HepG2 (cell line): Measurements from ENCODE around the gene MED25. TPM values are rescaled to one million over a fixed set of nuclear protein-coding genes. Genes with fewer than 3 reads are reported as not detected.

ENCODE experiments used
- AFF4 ChIP-seq: sonication (generic); formaldehyde crosslinking; IDR thresholded peaks from 2 replicates; pipeline ENCODE4 v1.4.0; 2020; ENCODE audit warnings: missing genetic modification reagents
- DNMT1 ChIP-seq: sonication (generic); formaldehyde crosslinking; IDR thresholded peaks from 2 replicates; pipeline ENCODE4 v1.5.1; 2020; ENCODE audit warnings: mild to moderate bottlenecking, missing genetic modification reagents
- GPN1 ChIP-seq: sonication (generic); formaldehyde crosslinking; IDR thresholded peaks from 2 replicates; pipeline ENCODE4 v1.5.1; 2020; ENCODE audit warnings: missing genetic modification reagents, borderline replicate concordance
- IRX3 ChIP-seq: sonication (generic); formaldehyde crosslinking; IDR thresholded peaks from 2 replicates; pipeline ENCODE4 v1.8.1; 2023; ENCODE audit warnings: mild to moderate bottlenecking, low read depth, missing genetic modification reagents, borderline replicate concordance
- NFATC3 ChIP-seq: sonication (generic); formaldehyde crosslinking; IDR thresholded peaks from 2 replicates; pipeline ENCODE4 v1.5.1; 2020; ENCODE audit warnings: mild to moderate bottlenecking, missing genetic modification reagents
- NR1H2 ChIP-seq: sonication (generic); formaldehyde crosslinking; IDR thresholded peaks from 2 replicates; pipeline ENCODE4 v1.8.1; 2022; ENCODE audit warnings: low read depth, missing genetic modification reagents, borderline replicate concordance
- SNAPC5 ChIP-seq: sonication (generic); formaldehyde crosslinking; IDR thresholded peaks from 2 replicates; pipeline ENCODE4 v1.8.1; 2023; ENCODE audit warnings: mild to moderate bottlenecking, missing genetic modification reagents, borderline replicate concordance
- TAF15 ChIP-seq: fragments of 200-400 bp; formaldehyde crosslinking; IDR thresholded peaks from one replicate; pipeline ENCODE4 v1.6.1; 2018; ENCODE audit warnings: mild to moderate bottlenecking, low read depth, low read length; ENCODE audit not compliant: poor library complexity, severe bottlenecking
- ZC3H13 ChIP-seq: sonication (generic); formaldehyde crosslinking; IDR thresholded peaks from 2 replicates; pipeline ENCODE4 v1.8.1; 2023; ENCODE audit warnings: mild to moderate bottlenecking, missing genetic modification reagents, moderate library complexity
- ZKSCAN5 ChIP-seq: sonication (generic); formaldehyde crosslinking; IDR thresholded peaks from 2 replicates; pipeline ENCODE4 v1.5.1; 2020; ENCODE audit warnings: mild to moderate bottlenecking, missing genetic modification reagents
- ZNF318 ChIP-seq: sonication (generic); formaldehyde crosslinking; IDR thresholded peaks from 2 replicates; pipeline ENCODE4 v1.4.0; 2020; ENCODE audit warnings: mild to moderate bottlenecking, missing genetic modification reagents
- ZNF607 ChIP-seq: sonication (generic); formaldehyde crosslinking; IDR thresholded peaks from 2 replicates; pipeline ENCODE4 v1.5.1; 2020; ENCODE audit warnings: missing genetic modification reagents, mild to moderate bottlenecking, borderline replicate concordance
- ZNF644 ChIP-seq: IDR thresholded peaks from 2 replicates; pipeline ENCODE4 v1.6.1; 2016; ENCODE audit warnings: low read depth
- polyA plus RNA-seq, 8 experiments: library from polyadenylated mRNA; depleted of rRNA in 3 of 8; stranded (reverse) in 7 of 8; unstranded in 1 of 8; fragments of >200 nt; fragmentation: Illumina TruSeq in 4 of 8; extraction: Trizol in 4 of 8; gene quantifications; 2 replicates each; pipeline versions ENCODE4 v1.2.1 to v1.2.3, GENCODE V29; 2011 to 2016; ENCODE audit warnings: low read depth in 4 of 8, missing spikeins in 1 of 8, mixed read lengths in 1 of 8; ENCODE audit not compliant: insufficient read depth in 1 of 8
- total RNA-seq, 5 experiments: library from RNA; depleted of rRNA; stranded (reverse); fragments of >200 nt; fragmentation: Illumina TruSeq; extraction: Trizol; gene quantifications; 2 replicates each; pipeline ENCODE4 v1.2.3, GENCODE V29; 2016; ENCODE audit warnings: low read depth in 1 of 5
- TF ChIP-seq, protein P1 (sequence below): IDR thresholded peaks from 2 replicates; pipeline ENCODE4 v1.6.1; 2016; ENCODE audit warnings: low read depth

MED25 gene
- total and polyA plus RNA-seq, 2 of the 13 experiments (the other 11 are each of a cell fraction or from before 2014, with no cell fraction given) = 11.1 to 15.1 TPM

DNA sequence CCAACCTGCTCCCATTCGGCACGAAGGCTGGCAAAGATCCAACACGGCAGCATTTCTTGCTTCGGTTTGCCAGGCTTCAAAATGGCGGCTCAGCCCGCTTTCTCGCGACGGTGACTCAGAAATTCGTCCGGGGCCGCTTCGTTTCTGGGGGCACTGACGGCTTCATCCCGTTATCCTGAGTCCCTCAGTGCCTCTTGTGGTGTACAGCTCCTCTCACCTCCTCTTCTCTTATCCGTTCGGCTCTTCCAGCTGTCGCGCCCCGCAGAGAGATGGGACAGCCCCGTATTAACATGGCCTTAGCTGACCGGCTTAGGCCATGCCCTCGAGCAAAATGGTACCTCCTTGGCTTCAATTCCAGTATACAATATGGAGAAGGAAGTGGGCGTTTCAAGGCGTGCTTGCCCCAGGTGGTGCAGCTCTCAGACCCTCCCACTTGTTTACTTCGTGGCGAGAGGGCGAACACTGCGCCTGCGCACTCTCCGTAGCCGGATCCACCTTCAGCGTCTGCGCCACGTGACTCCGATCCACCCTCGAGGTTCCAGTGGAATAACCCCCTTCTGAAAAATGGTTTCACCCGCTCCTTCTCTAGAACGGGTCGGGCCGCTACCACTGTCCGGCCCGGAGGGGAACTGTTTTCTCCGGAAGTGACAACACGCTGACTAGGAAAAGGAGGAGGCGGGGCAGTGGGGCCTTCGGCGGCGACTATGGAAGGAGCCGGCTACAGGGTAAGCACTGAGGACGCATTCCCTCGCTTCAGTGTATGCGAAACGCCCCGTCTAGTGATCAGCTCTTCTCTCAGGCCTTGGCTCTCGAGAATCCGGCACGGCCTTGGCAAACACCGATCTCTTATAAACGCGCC, 59.2 kb downstream of the MED25 start, which contains the start of the genes AKT1S1 and TBC1D17 (continued):
- TF ChIP-seq ZNF318 (CRISPR knock-in tag) (no peak), ZNF644 (CRISPR knock-in tag) (0 out of 2 replicates have a peak, but pooled peaks have one; percentile 4), SNAPC5 (0 out of 2 replicates have a peak, but pooled peaks have one; percentile 82), DNMT1 (no peak), AFF4 (CRISPR knock-in tag) (no peak), ZNF607 (no peak; the same call in 1 of the 2 replicates), GPN1 (CRISPR knock-in tag) (no peak), TAF15 (no peak), IRX3 (CRISPR knock-in tag) (no peak), ZC3H13 (CRISPR knock-in tag) (no peak), NFATC3 (no peak), NR1H2 (CRISPR knock-in tag) (no peak), ZKSCAN5 (CRISPR knock-in tag) (no peak)
- TF ChIP-seq, protein P1, sequence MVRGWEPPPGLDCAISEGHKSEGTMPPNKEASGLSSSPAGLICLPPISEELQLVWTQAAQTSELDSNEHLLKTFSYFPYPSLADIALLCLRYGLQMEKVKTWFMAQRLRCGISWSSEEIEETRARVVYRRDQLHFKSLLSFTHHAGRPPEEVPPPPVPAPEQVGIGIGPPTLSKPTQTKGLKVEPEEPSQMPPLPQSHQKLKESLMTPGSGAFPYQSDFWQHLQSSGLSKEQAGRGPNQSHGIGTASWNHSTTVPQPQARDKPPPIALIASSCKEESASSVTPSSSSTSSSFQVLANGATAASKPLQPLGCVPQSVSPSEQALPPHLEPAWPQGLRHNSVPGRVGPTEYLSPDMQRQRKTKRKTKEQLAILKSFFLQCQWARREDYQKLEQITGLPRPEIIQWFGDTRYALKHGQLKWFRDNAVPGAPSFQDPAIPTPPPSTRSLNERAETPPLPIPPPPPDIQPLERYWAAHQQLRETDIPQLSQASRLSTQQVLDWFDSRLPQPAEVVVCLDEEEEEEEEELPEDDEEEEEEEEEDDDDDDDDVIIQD (CRISPR knock-in tag) = 0 out of 2 replicates have a peak, but pooled peaks have one; percentile 15
